ENCODE results near the gene HACD4. TPM values are rescaled to one million over a fixed set of nuclear protein-coding genes. Genes with fewer than 3 reads are reported as not detected.

Gene HACD4, protein sequence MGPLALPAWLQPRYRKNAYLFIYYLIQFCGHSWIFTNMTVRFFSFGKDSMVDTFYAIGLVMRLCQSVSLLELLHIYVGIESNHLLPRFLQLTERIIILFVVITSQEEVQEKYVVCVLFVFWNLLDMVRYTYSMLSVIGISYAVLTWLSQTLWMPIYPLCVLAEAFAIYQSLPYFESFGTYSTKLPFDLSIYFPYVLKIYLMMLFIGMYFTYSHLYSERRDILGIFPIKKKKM
- 10 to 100 TPM; 16.0 to 18.3 TPM for total RNA-seq
- polyA plus RNA-seq = 1 to 10 TPM; 5.3 to 7.9 TPM

DNA sequence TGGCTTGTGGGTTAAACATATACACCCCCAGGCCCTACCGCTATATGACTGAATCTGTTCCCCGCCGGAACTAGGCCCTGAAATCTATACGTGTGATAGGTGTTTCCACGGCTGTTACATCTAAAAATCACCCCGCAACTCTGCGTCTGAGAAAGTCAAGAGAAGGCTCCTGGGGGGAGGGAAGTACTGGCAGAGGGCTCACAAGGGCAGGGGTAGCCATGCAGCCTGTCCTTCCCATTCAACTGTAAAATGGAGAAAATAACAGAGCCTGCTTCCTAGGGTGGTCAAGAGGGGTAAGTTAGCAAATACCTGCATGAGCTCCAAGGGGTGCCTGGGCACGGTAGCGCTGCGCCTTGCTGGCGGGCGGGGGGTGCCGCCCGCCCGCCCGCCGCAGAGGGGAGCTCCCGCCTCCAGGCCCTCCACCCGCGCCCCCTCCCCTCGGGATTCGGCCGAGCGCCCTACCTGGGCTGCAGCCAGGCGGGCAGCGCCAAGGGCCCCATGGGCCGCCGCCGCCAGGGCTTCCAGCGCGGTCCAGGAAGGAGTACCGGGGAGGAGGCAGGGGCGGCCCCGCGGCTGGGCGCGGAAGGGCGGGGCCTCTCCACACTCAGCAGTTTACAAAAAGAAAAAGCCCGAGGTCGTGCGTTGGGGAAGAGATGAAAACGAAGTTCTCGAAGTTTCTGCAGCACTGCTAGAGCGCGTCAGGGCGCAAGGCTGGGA is at the start of gene HACD4:
HACD4 (minus strand) TSS at position 550 of the 717 bp plus-strand sequence; CDS start at position 500, 50 bp downstream.
- POLR2A ChIA-PET (ENCODE audit: partially characterized antibody) = interaction anchor here (0.7 to 2.9 kb wide), 20 partner anchors 8 to 1033 kb away, joined by 3 to 22 read pairs (median 4); partner anchors contain the start of genes FOCAD and MLLT3

DNA sequence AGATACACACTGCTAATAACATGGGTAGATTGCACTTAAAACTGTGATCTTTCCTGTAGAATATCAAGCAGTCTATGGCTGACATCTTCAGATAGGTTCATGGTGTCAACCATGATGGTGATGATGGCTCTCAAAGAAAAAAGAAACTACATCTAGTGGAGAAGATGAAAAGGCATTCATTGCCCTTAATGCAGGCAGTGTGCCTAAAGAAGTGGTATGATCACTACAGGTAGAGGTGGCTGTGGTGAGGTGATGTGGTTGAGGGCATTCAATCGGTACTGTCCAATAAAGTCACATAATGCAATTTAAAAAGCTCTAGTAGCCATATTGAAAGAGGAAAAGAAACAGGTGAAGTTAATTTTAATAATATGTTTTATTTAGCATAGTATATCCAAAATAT is 49.4 kb upstream of the HACD4 start:
- peak overlapping the region in 1 of 7 donors; percentile 68 for H3K27ac Mint-ChIP-seq

More for the DNA sequence above, at the start of gene HACD4:
- peak within 1 kb of the TSS in 6 of 7 donors; percentile 76 to 93 (median 86) for H3K27ac Mint-ChIP-seq
- CTCF ChIA-PET (ENCODE audit: partially characterized antibody) = interaction anchor here (0.7 to 2.4 kb wide), 9 partner anchors 12 to 407 kb away, joined by 3 to 6 read pairs (median 3); no protein-coding TSS in a partner anchor
- peaks cover 4% of the 10 kb centered on the region for H3K36me3 ChIP-seq (ENCODE audit: insufficient read depth, low read length)
- peak within 1 kb of the TSS in 6 of 8 donors; percentile 79 to 85 (median 81) for H3K4me3 Mint-ChIP-seq
- no peaks in the 10 kb centered on the region for H3K27me3 Mint-ChIP-seq
- H3K9me3 Mint-ChIP-seq = no peaks in the 10 kb centered on the region
- H3K4me1 ChIP-seq (ENCODE audit: insufficient read depth, low read length) = peaks cover 44% of the 10 kb centered on the region
- peaks cover 21 to 33% (median 27%) of the 10 kb centered on the region in 4 donors for H3K4me1 Mint-ChIP-seq
- peak within 1 kb of the TSS; percentile 64 for H3K27ac ChIP-seq (ENCODE audit: low read depth, low read length)
- peaks cover 13 to 18% of the 10 kb centered on the region in 2 donors for H3K36me3 Mint-ChIP-seq
- H3K27me3 ChIP-seq (ENCODE audit: insufficient read depth, low read length) = no peaks in the 10 kb centered on the region
- intact Hi-C loops (cut with micrococcal nuclease) = loop anchor here (1.0 to 10.0 kb wide), 6 partner anchors 30 to 1626 kb away; partner anchors contain the start of genes ACER2 and MLLT3
- peak within 1 kb of the TSS; percentile 74 to 85 for H3K4me3 ChIP-seq (ENCODE audit: low read length in 2 of 2)
- H3K9me3 ChIP-seq (ENCODE audit: control insufficient read depth in 1 of 2, low read length in 2 of 2) = no peaks in the 10 kb centered on the region
- peak; percentile 69 to 77 (median 74) for DNase-seq

DNA sequence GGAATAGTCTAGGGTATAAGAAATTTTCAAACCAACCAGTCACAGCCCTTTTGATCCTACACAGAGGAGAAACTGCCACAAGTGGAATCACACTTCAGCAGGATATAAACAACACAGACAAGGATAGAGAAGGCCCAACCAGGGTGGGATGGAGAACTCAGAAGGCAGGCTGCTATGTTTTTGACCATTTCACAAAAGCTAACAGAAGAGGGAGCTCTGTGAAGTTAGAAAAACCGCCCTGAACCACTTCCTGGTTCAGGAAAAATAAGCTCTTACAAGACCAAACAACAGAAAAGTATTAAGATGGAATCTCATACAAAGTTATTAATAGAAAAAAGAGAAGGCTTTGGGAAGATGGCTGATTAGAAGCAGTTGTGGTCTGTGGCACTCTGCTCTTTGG is 47.3 kb upstream of the HACD4 start:
- ChIA-PET POLR2A (ENCODE audit: partially characterized antibody) (interaction anchor here (0.7 to 1.3 kb wide), 6 partner anchors 17 to 456 kb away, joined by 3 to 6 read pairs (median 4); partner anchors contain the start of genes FOCAD and MLLT3), CTCF (ENCODE audit: partially characterized antibody) (interaction anchor here (0.7 to 5.6 kb wide), 11 partner anchors 8 to 127 kb away, joined by 3 to 53 read pairs (median 3); no protein-coding TSS in a partner anchor)
- H3K27ac Mint-ChIP-seq = peak overlapping the region in 2 of 7 donors; percentile 34 to 69
- H3K4me1 ChIP-seq (ENCODE audit: insufficient read depth, low read length) = peaks cover 19% of the 10 kb centered on the region
- no peaks in the 10 kb centered on the region for H3K36me3 ChIP-seq (ENCODE audit: insufficient read depth, low read length)
- H3K36me3 Mint-ChIP-seq = no peaks in the 10 kb centered on the region
- H3K4me1 Mint-ChIP-seq = peaks cover 13 to 40% (median 25%) of the 10 kb centered on the region in 4 donors
- H3K27me3 ChIP-seq (ENCODE audit: insufficient read depth, low read length) = no peaks in the 10 kb centered on the region
- H3K9me3 ChIP-seq (ENCODE audit: control insufficient read depth in 1 of 2, low read length in 2 of 2) = no peaks in the 10 kb centered on the region
- H3K9me3 Mint-ChIP-seq = peaks cover 0 to 2% (median 0%) of the 10 kb centered on the region in 8 donors
- intact Hi-C loops (cut with micrococcal nuclease) = loop anchor here (1.0 kb wide), 1 partner anchor 33 kb away; no protein-coding TSS in a partner anchor
- H3K4me3 Mint-ChIP-seq = peak overlapping the region in 1 of 8 donors; percentile 37
- no peak overlapping the region for H3K27ac ChIP-seq (ENCODE audit: low read depth, low read length)
- peaks cover 0 to 3% of the 10 kb centered on the region in 2 donors for H3K27me3 Mint-ChIP-seq
- H3K4me3 ChIP-seq (ENCODE audit: low read length in 2 of 2) = no peak overlapping the region
- DNase-seq = peak in 2 of 5 donors; percentile 11 to 14

More for the DNA sequence above, 49.4 kb upstream of the HACD4 start:
- Mint-ChIP-seq H3K27me3 (no peaks in the 10 kb centered on the region), H3K9me3 (peaks cover 0 to 10% (median 0%) of the 10 kb centered on the region in 8 donors), H3K4me1 (peaks cover 13 to 40% (median 25%) of the 10 kb centered on the region in 4 donors), H3K4me3 (peak overlapping the region in 1 of 8 donors; percentile 23), H3K36me3 (no peaks in the 10 kb centered on the region)
- CTCF ChIA-PET (ENCODE audit: partially characterized antibody) = interaction anchor here (0.7 to 1.4 kb wide), 4 partner anchors 30 to 1151 kb away, joined by 3 to 4 read pairs (median 3); no protein-coding TSS in a partner anchor
- Histone ChIP-seq H3K9me3 (ENCODE audit: control insufficient read depth in 1 of 2, low read length in 2 of 2) (no peaks in the 10 kb centered on the region), H3K4me3 (ENCODE audit: low read length in 2 of 2) (no peak overlapping the region), H3K27me3 (ENCODE audit: insufficient read depth, low read length) (no peaks in the 10 kb centered on the region), H3K27ac (ENCODE audit: low read depth, low read length) (no peak overlapping the region), H3K4me1 (ENCODE audit: insufficient read depth, low read length) (peaks cover 19% of the 10 kb centered on the region), H3K36me3 (ENCODE audit: insufficient read depth, low read length) (no peaks in the 10 kb centered on the region)
- DNase-seq = no peak
- intact Hi-C loops (cut with micrococcal nuclease) = no loop called here
- POLR2A ChIA-PET (ENCODE audit: partially characterized antibody) = no interaction called here

DNA sequence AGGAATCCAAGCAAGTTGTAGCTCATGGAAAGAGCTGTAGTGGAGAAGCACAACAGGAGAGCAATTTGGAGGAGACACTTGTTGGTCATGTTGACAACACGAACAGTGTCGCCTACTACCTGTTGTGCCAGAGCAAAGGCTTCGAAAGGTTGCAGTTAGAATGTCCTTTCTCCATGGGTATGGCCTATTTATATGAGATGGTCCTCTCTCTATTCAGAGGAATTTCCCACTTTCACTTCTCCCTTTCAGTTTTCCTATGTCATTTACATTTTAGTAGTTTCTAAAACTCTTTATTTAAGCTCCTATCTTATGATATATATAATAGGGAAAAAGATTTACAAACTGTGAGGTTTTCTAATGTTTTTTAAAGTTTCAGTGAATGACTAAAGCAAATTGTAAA is 46.3 kb upstream of the HACD4 start, which contains the start of gene IFNB1:
IFNB1 (minus strand) TSS at position 162 of the 400 bp plus-strand sequence; CDS start at position 89, 73 bp downstream.
- peak within 1 kb of the TSS in 1 of 7 donors; percentile 34 for H3K27ac Mint-ChIP-seq
- H3K9me3 Mint-ChIP-seq = peaks cover 0 to 2% (median 0%) of the 10 kb centered on the region in 8 donors
- Histone ChIP-seq H3K27ac (ENCODE audit: low read depth, low read length) (no peak within 1 kb of the TSS), H3K9me3 (ENCODE audit: control insufficient read depth in 1 of 2, low read length in 2 of 2) (no peaks in the 10 kb centered on the region), H3K4me1 (ENCODE audit: insufficient read depth, low read length) (peaks cover 19% of the 10 kb centered on the region), H3K27me3 (ENCODE audit: insufficient read depth, low read length) (no peaks in the 10 kb centered on the region), H3K36me3 (ENCODE audit: insufficient read depth, low read length) (no peaks in the 10 kb centered on the region), H3K4me3 (ENCODE audit: low read length in 2 of 2) (no peak within 1 kb of the TSS)
- POLR2A ChIA-PET (ENCODE audit: partially characterized antibody) = no interaction called here
- intact Hi-C loops (cut with micrococcal nuclease) = loop anchor here (1.0 kb wide), 1 partner anchor 34 kb away; no protein-coding TSS in a partner anchor
- no peaks in the 10 kb centered on the region for H3K36me3 Mint-ChIP-seq
- peaks cover 2 to 3% of the 10 kb centered on the region in 2 donors for H3K27me3 Mint-ChIP-seq
- CTCF ChIA-PET (ENCODE audit: partially characterized antibody) = interaction anchor here (1.0 to 5.6 kb wide), 5 partner anchors 13 to 51 kb away, joined by 3 to 53 read pairs (median 6); no protein-coding TSS in a partner anchor
- no peak for DNase-seq
- H3K4me1 Mint-ChIP-seq = peaks cover 13 to 34% (median 23%) of the 10 kb centered on the region in 4 donors
- peak within 1 kb of the TSS in 1 of 8 donors; percentile 37 for H3K4me3 Mint-ChIP-seq

DNA sequence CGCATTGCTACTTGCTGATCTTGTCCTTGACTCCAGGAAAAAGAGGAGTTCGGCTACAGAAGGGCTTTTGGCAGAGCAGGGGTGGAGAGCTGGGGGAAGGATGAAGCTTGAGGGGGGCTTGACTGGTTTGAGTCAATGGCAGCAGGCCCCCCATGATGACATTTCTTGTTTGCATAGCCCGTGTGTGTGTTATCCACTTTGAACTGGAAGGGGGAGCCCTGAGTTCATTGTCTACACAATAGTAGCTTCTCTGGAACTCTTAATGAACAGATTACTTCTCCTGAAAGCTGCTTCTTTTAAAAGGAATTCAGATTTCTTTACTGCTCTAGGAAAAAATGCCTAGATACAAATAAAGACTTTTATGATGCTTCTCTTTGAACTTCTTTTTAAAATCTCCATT is 44.0 kb upstream of the HACD4 start:
- Mint-ChIP-seq H3K4me1 (peaks cover 7 to 11% (median 7%) of the 10 kb centered on the region in 4 donors), H3K9me3 (peaks cover 0 to 2% (median 0%) of the 10 kb centered on the region in 8 donors), H3K27me3 (peaks cover 2 to 3% of the 10 kb centered on the region in 2 donors), H3K36me3 (no peaks in the 10 kb centered on the region), H3K27ac (no peak overlapping the region), H3K4me3 (no peak overlapping the region)
- H3K9me3 ChIP-seq (ENCODE audit: control insufficient read depth in 1 of 2, low read length in 2 of 2) = no peaks in the 10 kb centered on the region
- intact Hi-C loops (cut with micrococcal nuclease) = no loop called here
- ChIA-PET CTCF (ENCODE audit: partially characterized antibody) (interaction anchor here (1.7 to 5.6 kb wide), 2 partner anchors 10 to 36 kb away, joined by 5 to 53 read pairs; no protein-coding TSS in a partner anchor), POLR2A (ENCODE audit: partially characterized antibody) (no interaction called here)
- H3K4me3 ChIP-seq (ENCODE audit: low read length in 2 of 2) = no peak overlapping the region
- no peak for DNase-seq
- no peaks in the 10 kb centered on the region for H3K36me3 ChIP-seq (ENCODE audit: insufficient read depth, low read length)
- H3K27ac ChIP-seq (ENCODE audit: low read depth, low read length) = no peak overlapping the region
- no peaks in the 10 kb centered on the region for H3K27me3 ChIP-seq (ENCODE audit: insufficient read depth, low read length)
- peaks cover 7% of the 10 kb centered on the region for H3K4me1 ChIP-seq (ENCODE audit: insufficient read depth, low read length)

DNA sequence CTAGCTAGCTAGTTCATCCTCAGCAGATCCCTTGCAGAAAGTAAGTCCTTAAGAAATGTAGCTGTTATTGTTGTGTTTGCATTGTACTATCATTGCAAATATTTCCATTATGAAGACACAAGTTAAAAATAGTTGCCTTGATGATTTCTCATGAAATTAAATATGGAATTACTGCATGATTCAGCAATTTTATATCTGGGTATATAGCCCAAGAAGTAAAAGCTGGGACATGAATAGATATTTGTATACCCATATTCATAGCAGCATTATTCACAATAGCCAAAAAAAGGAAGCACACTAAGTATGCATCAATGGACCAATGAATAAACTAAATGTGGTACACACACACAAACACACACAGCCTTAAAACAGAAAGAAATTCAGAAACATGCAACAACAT is 39.5 kb upstream of the HACD4 start:
- POLR2A ChIA-PET (ENCODE audit: partially characterized antibody) = no interaction called here
- H3K4me1 ChIP-seq (ENCODE audit: insufficient read depth, low read length) = no peaks in the 10 kb centered on the region
- no peak for DNase-seq

More for the DNA sequence above, 39.5 kb upstream of the HACD4 start:
- H3K36me3 ChIP-seq (ENCODE audit: insufficient read depth, low read length) = no peaks in the 10 kb centered on the region
- H3K27ac ChIP-seq (ENCODE audit: low read depth, low read length) = no peak overlapping the region
- no peaks in the 10 kb centered on the region for H3K27me3 ChIP-seq (ENCODE audit: insufficient read depth, low read length)
- Mint-ChIP-seq H3K27ac (no peak overlapping the region), H3K4me3 (no peak overlapping the region), H3K36me3 (no peaks in the 10 kb centered on the region), H3K4me1 (no peaks in the 10 kb centered on the region), H3K27me3 (peaks cover 2 to 3% of the 10 kb centered on the region in 2 donors), H3K9me3 (no peaks in the 10 kb centered on the region)
- CTCF ChIA-PET (ENCODE audit: partially characterized antibody) = no interaction called here
- no peak overlapping the region for H3K4me3 ChIP-seq (ENCODE audit: low read length in 2 of 2)
- H3K9me3 ChIP-seq (ENCODE audit: control insufficient read depth in 1 of 2, low read length in 2 of 2) = no peaks in the 10 kb centered on the region
- intact Hi-C loops (cut with micrococcal nuclease) = no loop called here

Data from CD4-positive, alpha-beta memory T cell (primary cell).